ENCODE results near the gene KIT. TPM values are rescaled to one million over a fixed set of nuclear protein-coding genes. Genes with fewer than 3 reads are reported as not detected.
"Not testable (repeated sequence)": the region's sequence is repeated elsewhere in the genome, so short reads cannot be mapped to it uniquely, and the experiment has no call there.

Gene KIT
- total and polyA plus RNA-seq, 2 experiments from 2014 or later = 1.1 to 6.7 TPM

- Histone ChIP-seq H3K9me2 (ENCODE audit: insufficient read depth) (no peaks in the 10 kb centered on the region), H3K79me2 (ENCODE audit: insufficient read depth) (no peaks in the 10 kb centered on the region), H3K4me1 (ENCODE audit: insufficient read depth) (no peaks in the 10 kb centered on the region), H3K27ac (no peak overlapping the region), H3K4me3 (no peak overlapping the region), H3K36me3 (ENCODE audit: low read depth) (no peaks in the 10 kb centered on the region), H3K27me3 (replicated peaks; ENCODE audit: insufficient read depth) (peaks cover 44% of the 10 kb centered on the region), H3K9me3 (ENCODE audit: low read depth) (no peaks in the 10 kb centered on the region), H3F3A (ENCODE audit: insufficient read depth) (no peaks in the 10 kb centered on the region), H4K20me1 (ENCODE audit: insufficient read depth) (no peaks in the 10 kb centered on the region), H2AFZ (no peak overlapping the region), H3K9ac (no peak overlapping the region), H3K4me2 (ENCODE audit: unreplicated experiment) (no peak overlapping the region)
- TF ChIP-seq EZH2 (IDR thresholded peaks at IDR 0.05; ENCODE audit: insufficient read depth, poor library complexity, severe bottlenecking) (no peak), EZH2phosphoT487 (IDR thresholded peaks at IDR 0.05; ENCODE audit: insufficient read depth, low read depth) (no peak)
- no peak for DNase-seq
- in situ Hi-C loops (cut with MboI) = no loop called here
- WGBS, 2 experiments (ENCODE audit: low coverage in 1 of 2, low lambda C conversion rate in 2 of 2, missing lambda C conversion rate in 2 of 2) = 42 to 50% methylated on average over 2 of the region's 2 CpGs
These were observed 32.4 kb upstream of the KIT start for GRCh38 chr4:54625391-54625790.

- 62 to 65% methylated on average over 7 of the region's 7 CpGs for WGBS, 2 experiments (ENCODE audit: low coverage in 1 of 2, low lambda C conversion rate in 2 of 2, missing lambda C conversion rate in 2 of 2)
- Histone ChIP-seq H3K4me3 (no peak overlapping the region), H3K4me2 (ENCODE audit: unreplicated experiment) (no peak overlapping the region), H3K79me2 (ENCODE audit: insufficient read depth) (no peaks in the 10 kb centered on the region), H3K36me3 (ENCODE audit: low read depth) (no peaks in the 10 kb centered on the region), H3K9me3 (ENCODE audit: low read depth) (no peaks in the 10 kb centered on the region), H2AFZ (no peak overlapping the region), H3F3A (ENCODE audit: insufficient read depth) (no peaks in the 10 kb centered on the region), H3K27me3 (replicated peaks; ENCODE audit: insufficient read depth) (peaks cover 47% of the 10 kb centered on the region), H3K9ac (no peak overlapping the region), H3K9me2 (ENCODE audit: insufficient read depth) (no peaks in the 10 kb centered on the region), H3K4me1 (ENCODE audit: insufficient read depth) (no peaks in the 10 kb centered on the region), H4K20me1 (ENCODE audit: insufficient read depth) (no peaks in the 10 kb centered on the region), H3K27ac (no peak overlapping the region)
- in situ Hi-C loops (cut with MboI) = no loop called here
- peak; percentile 4 for DNase-seq
- TF ChIP-seq EZH2phosphoT487 (IDR thresholded peaks at IDR 0.05; ENCODE audit: insufficient read depth, low read depth) (no peak), EZH2 (IDR thresholded peaks at IDR 0.05; ENCODE audit: insufficient read depth, poor library complexity, severe bottlenecking) (no peak)
These were observed 31.6 kb upstream of the KIT start for GRCh38 chr4:54626113-54626512.

- Histone ChIP-seq H3K79me2 (ENCODE audit: insufficient read depth) (no peaks in the 10 kb centered on the region), H3K36me3 (ENCODE audit: low read depth) (no peaks in the 10 kb centered on the region), H4K20me1 (ENCODE audit: insufficient read depth) (no peaks in the 10 kb centered on the region), H2AFZ (no peak overlapping the region), H3K4me1 (ENCODE audit: insufficient read depth) (no peaks in the 10 kb centered on the region), H3K4me2 (ENCODE audit: unreplicated experiment) (no peak overlapping the region), H3K9me3 (ENCODE audit: low read depth) (no peaks in the 10 kb centered on the region), H3K4me3 (no peak overlapping the region), H3K9ac (no peak overlapping the region), H3F3A (ENCODE audit: insufficient read depth) (no peaks in the 10 kb centered on the region), H3K9me2 (ENCODE audit: insufficient read depth) (no peaks in the 10 kb centered on the region), H3K27ac (no peak overlapping the region), H3K27me3 (replicated peaks; ENCODE audit: insufficient read depth) (peaks cover 35% of the 10 kb centered on the region)
- in situ Hi-C loops (cut with MboI) = no loop called here
- TF ChIP-seq EZH2phosphoT487 (IDR thresholded peaks at IDR 0.05; ENCODE audit: insufficient read depth, low read depth) = no peak
- TF ChIP-seq EZH2 (IDR thresholded peaks at IDR 0.05; ENCODE audit: insufficient read depth, poor library complexity, severe bottlenecking) = no peak
- no peak for DNase-seq
- 84 to 90% methylated on average over 21 to 24 of the region's 29 CpGs for WGBS, 2 experiments (ENCODE audit: low coverage in 1 of 2, low lambda C conversion rate in 2 of 2, missing lambda C conversion rate in 2 of 2)
These were observed 25.2 kb upstream of the KIT start for GRCh38 chr4:54632537-54632936.

- WGBS, 2 experiments (ENCODE audit: low coverage in 1 of 2, low lambda C conversion rate in 2 of 2, missing lambda C conversion rate in 2 of 2) = 66 to 70% methylated on average over 18 of the region's 18 CpGs
- H3F3A ChIP-seq (ENCODE audit: insufficient read depth); H3K4me1 ChIP-seq (ENCODE audit: insufficient read depth); H2AFZ ChIP-seq; H3K9ac ChIP-seq; H3K27ac ChIP-seq; in situ Hi-C loops (cut with MboI); H3K9me2 ChIP-seq (ENCODE audit: insufficient read depth); H3K36me3 ChIP-seq (ENCODE audit: low read depth); DNase-seq; H4K20me1 ChIP-seq (ENCODE audit: insufficient read depth); H3K9me3 ChIP-seq (ENCODE audit: low read depth); H3K4me3 ChIP-seq; H3K4me2 ChIP-seq (ENCODE audit: unreplicated experiment); H3K79me2 ChIP-seq (ENCODE audit: insufficient read depth): not testable (repeated sequence)
- peaks cover 28% of the 10 kb centered on the region for H3K27me3 ChIP-seq (replicated peaks; ENCODE audit: insufficient read depth)
These were observed 24.5 kb upstream of the KIT start for GRCh38 chr4:54633102-54633740.

GRCh38 chr4:54635318-54635717 lies 22.4 kb upstream of the KIT start:
- Histone ChIP-seq H3K36me3 (ENCODE audit: low read depth) (no peaks in the 10 kb centered on the region), H3K9ac (no peak overlapping the region), H4K20me1 (ENCODE audit: insufficient read depth) (no peaks in the 10 kb centered on the region), H3K4me1 (ENCODE audit: insufficient read depth) (no peaks in the 10 kb centered on the region), H2AFZ (no peak overlapping the region), H3F3A (ENCODE audit: insufficient read depth) (no peaks in the 10 kb centered on the region), H3K4me2 (ENCODE audit: unreplicated experiment) (no peak overlapping the region), H3K27ac (no peak overlapping the region), H3K79me2 (ENCODE audit: insufficient read depth) (no peaks in the 10 kb centered on the region), H3K27me3 (replicated peaks; ENCODE audit: insufficient read depth) (peaks cover 16% of the 10 kb centered on the region), H3K4me3 (no peak overlapping the region), H3K9me2 (ENCODE audit: insufficient read depth) (no peaks in the 10 kb centered on the region), H3K9me3 (ENCODE audit: low read depth) (no peaks in the 10 kb centered on the region)
- TF ChIP-seq EZH2phosphoT487 (IDR thresholded peaks at IDR 0.05; ENCODE audit: insufficient read depth, low read depth) (no peak), EZH2 (IDR thresholded peaks at IDR 0.05; ENCODE audit: insufficient read depth, poor library complexity, severe bottlenecking) (no peak)
- in situ Hi-C loops (cut with MboI) = no loop called here
- 86 to 88% methylated on average over 3 of the region's 3 CpGs for WGBS, 2 experiments (ENCODE audit: low coverage in 1 of 2, low lambda C conversion rate in 2 of 2, missing lambda C conversion rate in 2 of 2)
- no peak for DNase-seq
